NCI-H748 treated with DMSO at 0.1 percent for 48 hours (cell line): Measurements from ENCODE around the gene CDC26.
"Not testable (repeated sequence)": the region's sequence is repeated elsewhere in the genome, so short reads cannot be mapped to it uniquely, and the experiment has no call there.

Experiments
- DNase-seq: peaks from one replicate; lab custom pipeline; 2025; lab: John Stamatoyannopoulos, UW

CDC26 gene

DNA sequence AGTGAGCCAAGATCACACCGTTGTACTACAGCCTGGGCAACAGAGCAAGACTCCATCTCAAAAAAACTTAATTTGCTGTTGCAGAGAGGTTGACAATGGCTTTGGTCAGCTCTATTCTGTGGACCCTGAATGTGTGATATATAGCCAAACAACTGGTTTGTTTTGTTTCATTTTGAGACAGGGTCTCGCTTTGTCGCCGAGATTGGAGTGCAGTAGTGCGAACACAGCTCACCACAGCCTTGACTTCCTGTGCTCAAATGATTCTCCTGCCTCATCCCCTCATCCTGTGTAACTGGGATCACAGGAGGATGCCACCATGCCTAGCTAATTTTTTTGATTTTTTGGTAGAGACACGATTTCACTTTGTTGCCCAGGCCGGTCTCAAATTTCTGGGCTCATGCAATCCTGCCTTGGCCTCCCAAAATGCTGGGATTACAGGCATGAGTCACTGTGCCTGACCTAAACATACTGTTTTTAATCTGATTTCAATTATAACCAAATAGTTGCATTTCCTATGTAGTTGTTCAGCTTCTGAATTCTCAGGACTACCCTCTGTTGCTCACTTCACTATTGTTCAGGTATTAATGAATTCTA lies 18.0 kb upstream of the CDC26 start:
- DNase-seq, result no peak

DNA sequence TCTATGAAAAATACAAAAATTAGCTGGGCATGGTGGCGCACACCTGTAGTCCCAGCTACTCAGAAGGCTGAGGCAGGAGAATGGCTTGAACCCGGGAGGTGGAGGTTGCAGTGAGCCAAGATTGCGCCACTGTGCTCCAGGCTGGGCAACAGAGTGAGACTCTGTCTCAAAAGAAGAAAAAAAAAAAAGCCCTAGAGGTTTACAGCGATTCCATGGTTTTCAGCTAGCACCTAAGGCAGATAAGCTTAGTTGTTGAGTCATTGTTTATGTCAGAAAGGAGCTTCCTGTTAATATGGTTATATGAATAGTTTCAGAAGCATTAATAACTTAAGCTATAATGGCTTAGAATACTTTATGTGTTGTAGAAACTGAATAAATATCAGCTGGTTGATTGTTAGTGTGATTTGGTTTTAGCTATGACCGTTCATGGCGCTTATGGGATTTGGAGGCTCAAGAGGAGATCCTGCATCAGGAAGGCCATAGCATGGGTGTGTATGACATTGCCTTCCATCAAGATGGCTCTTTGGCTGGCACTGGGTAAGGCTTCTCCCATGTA lies 14.8 kb upstream of the CDC26 start:
- DNase-seq, result no peak

DNA sequence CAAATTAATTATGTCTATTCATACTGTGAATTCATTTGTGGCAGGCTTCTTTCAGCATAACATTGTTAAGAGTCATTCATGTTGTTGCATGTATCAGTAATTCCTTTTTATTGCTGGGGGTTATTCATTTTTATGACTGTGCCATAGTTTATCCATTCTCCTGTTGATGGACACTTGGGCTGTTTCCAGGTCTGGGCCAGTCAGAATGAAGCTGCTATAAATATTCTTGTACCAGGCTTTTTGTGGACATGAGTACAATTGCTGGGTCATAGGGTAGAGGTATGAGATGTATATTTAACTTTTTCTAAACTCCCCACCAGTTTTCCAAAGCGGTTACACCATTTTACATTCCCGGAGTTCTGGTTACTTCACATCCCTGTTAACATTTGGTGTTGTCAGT lies 13.7 kb upstream of the CDC26 start:
- no peak for DNase-seq

- DNase-seq, result no peak
Observed at GRCh38 chr9:113281356-113281755, 6.0 kb upstream of the CDC26 start.

- DNase-seq, result no peak
Observed at GRCh38 chr9:113278840-113279239, 3.5 kb upstream of the CDC26 start.

- peak; percentile 83 for DNase-seq
Observed at GRCh38 chr9:113274474-113275156, 757 bp downstream of the CDC26 start.

DNA sequence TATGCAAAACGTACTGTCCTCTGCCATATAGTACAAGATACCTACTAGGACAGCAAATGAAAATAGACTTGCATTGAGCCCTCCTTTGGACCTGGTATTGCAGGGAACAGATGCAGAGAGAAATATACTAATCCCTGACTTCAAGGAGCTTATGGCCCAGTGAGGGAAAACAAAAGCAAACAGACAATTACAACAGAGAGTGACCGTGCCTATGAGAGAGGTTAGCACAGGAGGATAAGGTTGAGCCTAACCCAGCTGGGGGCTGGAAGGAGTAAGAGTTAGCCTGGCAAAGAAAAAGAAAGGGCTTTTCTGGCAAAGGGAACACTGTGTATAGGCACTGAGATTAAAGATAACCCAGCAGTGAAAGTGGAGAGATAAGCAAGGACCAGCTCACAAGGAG lies 5.5 kb downstream of the CDC26 start:
- DNase-seq, result no peak

- no peak for DNase-seq
Observed at GRCh38 chr9:113269355-113269754, 6.0 kb downstream of the CDC26 start.

- DNase-seq, result no peak
Observed at GRCh38 chr9:113267911-113268566, 7.3 kb downstream of the CDC26 start.

DNA sequence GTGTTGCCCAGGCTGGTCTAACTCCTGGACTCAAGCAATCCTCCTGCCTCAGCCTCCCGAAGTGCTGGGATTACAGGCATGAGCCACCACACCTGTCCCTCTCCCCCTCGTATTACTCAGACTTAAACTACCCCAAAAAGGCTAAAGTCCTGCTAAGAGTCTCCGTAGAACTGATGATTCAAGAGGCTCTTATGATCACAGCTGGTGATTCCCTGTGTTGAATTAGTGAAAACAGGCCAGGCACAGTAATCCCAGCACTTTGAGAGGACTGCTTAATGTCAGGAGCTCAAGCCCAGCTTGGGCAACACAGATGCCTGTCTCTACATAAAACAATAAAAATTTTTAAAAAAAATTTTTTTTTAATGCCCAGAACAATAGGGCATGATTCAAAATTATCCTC lies 9.2 kb downstream of the CDC26 start:
- no peak for DNase-seq

- no peak for DNase-seq
Observed at GRCh38 chr9:113261917-113262671, 13.3 kb downstream of the CDC26 start.

DNA sequence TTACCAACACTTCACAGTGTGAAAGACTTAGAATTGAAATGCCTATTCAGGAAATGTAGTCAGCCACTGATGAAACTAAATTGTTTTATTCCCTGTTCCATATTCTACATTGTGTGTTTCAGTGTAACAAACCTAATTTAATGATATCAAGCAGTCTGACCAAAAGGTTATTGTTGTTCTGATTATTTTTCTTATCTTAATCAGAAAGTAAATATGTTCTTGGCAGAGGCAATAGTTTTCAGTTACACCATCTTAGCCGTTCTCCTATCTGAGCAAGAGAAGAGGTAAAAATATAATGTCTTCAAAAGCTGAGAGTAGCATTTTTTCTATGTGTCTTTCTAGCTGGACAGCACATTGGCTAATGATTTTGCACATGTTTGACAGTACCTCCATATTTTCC lies 17.1 kb downstream of the CDC26 start:
- no peak for DNase-seq

GRCh38 chr9:113257863-113258262 lies 17.5 kb downstream of the CDC26 start:
- no peak for DNase-seq

DNA sequence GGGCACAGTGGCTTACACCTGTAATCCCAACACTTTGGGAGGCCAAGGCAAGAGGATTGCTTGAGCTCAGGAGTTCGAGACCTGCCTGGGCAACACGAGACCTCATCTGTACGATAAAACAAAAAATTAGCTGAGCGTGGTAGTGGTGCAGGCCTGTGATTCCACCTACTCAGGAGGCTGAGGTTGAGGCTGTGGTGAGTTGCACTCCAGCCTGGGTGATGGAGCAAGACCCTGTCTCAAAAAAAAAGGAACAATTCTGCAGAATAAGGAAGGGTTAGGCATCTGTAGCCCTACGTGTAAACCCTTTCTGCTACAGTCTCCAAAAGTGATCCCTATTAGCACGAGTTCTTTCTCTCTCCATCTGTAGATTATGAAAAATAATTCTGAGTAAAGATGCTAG lies 19.9 kb downstream of the CDC26 start:
- DNase-seq, result no peak

DNA sequence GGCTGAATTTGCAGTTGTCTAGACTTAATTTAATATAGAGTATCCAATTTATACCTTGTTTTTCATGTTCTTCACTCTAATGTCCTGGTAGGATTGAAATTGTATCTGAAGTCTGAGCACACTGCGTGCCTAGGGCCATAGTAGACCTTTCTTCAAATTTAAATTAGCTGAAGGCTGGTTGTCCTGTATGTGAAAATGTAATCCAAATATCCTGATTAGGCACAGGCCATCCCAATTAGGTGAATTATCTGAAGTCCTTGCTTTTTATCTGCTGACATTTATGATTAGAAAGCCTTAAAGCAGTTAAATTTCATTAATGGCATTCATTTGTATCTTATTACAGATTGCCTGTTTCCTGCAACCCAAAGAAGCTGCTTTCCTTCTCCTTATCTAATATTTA lies 20.4 kb downstream of the CDC26 start:
- DNase-seq, result no peak

GRCh38 chr9:113250807-113251206 lies 24.6 kb downstream of the CDC26 start:
- no peak for DNase-seq

DNA sequence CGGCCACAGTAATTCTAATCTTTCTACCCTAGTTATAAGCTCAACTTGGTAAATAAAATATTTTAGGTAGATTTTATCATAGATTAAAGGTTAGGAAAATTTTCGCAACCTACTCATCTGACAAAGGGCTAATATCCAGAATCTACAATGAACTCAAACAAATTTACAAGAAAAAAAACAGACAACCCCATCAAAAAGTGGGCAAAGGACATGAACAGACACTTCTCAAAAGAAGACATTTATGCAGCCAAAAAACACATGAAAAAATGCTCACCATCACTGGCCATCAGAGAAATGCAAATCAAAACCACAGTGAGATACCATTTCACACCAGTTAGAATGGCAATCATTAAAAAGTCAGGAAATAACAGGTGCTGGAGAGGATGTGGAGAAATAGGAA lies 25.7 kb downstream of the CDC26 start:
- DNase-seq, result not testable (repeated sequence)

DNA sequence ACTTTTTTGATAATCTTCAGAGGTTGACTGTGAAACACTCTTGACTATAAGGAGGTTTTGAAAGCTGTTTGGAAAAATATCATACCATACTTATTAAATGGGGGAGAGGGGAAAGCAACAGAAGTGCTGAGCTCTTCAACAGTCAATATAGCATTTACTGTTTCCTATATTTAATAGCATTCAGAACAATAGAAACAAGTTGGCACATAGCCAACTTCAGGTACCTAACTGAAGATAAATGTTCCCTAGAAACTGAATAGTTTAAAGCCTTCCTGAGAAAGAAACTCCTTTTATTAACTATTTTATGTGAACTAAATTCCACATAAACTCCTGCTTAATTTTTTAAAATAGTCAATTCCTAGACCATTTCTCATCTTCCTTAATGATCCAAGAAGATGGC lies 27.7 kb downstream of the CDC26 start:
- DNase-seq, result no peak

- no peak for DNase-seq
Observed at GRCh38 chr9:113246928-113247327, 28.4 kb downstream of the CDC26 start.

DNA sequence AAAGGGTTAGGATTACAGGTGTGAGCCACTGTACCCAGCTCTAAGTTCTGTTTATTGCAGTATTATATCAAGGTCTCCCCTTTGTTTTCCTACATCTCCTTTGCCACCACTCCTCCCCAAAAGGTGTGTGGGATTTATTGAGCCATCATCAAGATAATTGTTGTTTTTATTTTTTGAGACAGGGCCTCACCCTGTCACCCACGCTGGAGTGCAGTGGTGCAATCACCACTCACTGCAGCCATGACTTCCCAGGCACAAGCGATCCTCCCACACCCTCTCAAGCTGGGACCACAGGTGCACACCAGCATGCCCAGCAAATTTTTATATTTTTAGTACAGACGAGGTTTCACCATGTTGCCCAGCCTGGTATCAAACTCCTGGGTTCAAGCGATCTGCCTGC lies 29.5 kb downstream of the CDC26 start:
- no peak for DNase-seq

DNA sequence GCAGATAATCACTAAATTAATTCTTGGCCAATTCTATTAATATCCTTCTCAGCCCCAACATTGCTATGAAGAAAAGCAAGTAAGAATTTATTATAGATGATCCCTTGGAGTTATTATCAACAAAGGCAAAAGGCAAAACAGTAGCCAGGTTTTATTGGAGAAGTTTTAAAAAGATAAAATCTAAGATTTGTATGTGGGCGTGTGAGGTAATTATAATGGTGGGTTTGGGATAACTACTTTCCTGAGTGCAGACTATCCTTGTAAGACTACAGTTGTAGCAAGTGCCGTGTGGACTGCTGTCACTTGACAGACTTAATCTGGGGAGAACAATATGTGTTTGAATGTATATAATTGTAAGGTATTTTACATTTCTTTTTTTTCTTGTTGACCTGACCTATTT lies 30.8 kb downstream of the CDC26 start:
- DNase-seq, result no peak

- no peak for DNase-seq
Observed at GRCh38 chr9:113241161-113241560, 34.2 kb downstream of the CDC26 start.

GRCh38 chr9:113238859-113239232 lies 36.5 kb downstream of the CDC26 start:
- DNase-seq, result no peak
